ENCODE measurements around the gene ACP2. TPM values are rescaled to one million over a fixed set of nuclear protein-coding genes. Genes with fewer than 3 reads are reported as not detected.
A peak's percentile ranks its signal among the peaks of the same experiment; 100 is the strongest.

Gene ACP2
- total RNA-seq, 1 experiment from 2014 or later: 18.7 TPM

GRCh38 chr11:47244448-47245350 is 3.9 kb downstream of the ACP2 start (continued):
- no peak for TF ChIP-seq CREB1 (CRISPR knock-in tag; IDR thresholded peaks at IDR 0.05)
- no peak for TF ChIP-seq SMAD4 (CRISPR knock-in tag; IDR thresholded peaks at IDR 0.05)
- no peak for TF ChIP-seq TEAD1 (CRISPR knock-in tag; IDR thresholded peaks at IDR 0.05)
- no peak for TF ChIP-seq GABPB1 (CRISPR knock-in tag; IDR thresholded peaks at IDR 0.05)

- no peaks in the 10 kb centered on the region for H3K9me3 Mint-ChIP-seq
- no peak for DNase-seq (ENCODE audit: low spot score)
- ChIA-PET POLR2A (interaction anchor here (2.2 kb wide), 1 partner anchor 29 kb away, joined by 8 read pairs; the partner anchor contains the start of gene DDB2), CTCF (interaction anchor here (1.0 to 1.5 kb wide), 3 partner anchors 14 to 111 kb away, joined by 3 to 5 read pairs (median 3); partner anchors contain the start of gene NR1H3)
- no peaks in the 10 kb centered on the region for H3K27me3 Mint-ChIP-seq (ENCODE audit: low read depth)
- TF ChIP-seq ZNF671 (CRISPR knock-in tag; IDR thresholded peaks at IDR 0.05) (no peak), GABPB1 (CRISPR knock-in tag; IDR thresholded peaks at IDR 0.05) (peak; percentile 63)
- no peak for ATAC-seq
- 0 out of 2 replicates have a peak overlapping the region, but pooled peaks have one; percentile 68 for H3K27ac Mint-ChIP-seq
- peaks cover 4% of the 10 kb centered on the region for H3K4me1 Mint-ChIP-seq
- no peak overlapping the region for H3K4me3 Mint-ChIP-seq
- peaks cover 36% of the 10 kb centered on the region for H3K36me3 Mint-ChIP-seq
These were observed 5.2 kb downstream of the ACP2 start for GRCh38 chr11:47243454-47243853.

GRCh38 chr11:47242596-47243192 is 5.9 kb downstream of the ACP2 start:
- Mint-ChIP-seq H3K4me1 (no peaks in the 10 kb centered on the region), H3K36me3 (peaks cover 42% of the 10 kb centered on the region), H3K4me3 (no peak overlapping the region), H3K27me3 (ENCODE audit: low read depth) (no peaks in the 10 kb centered on the region), H3K27ac (no peak overlapping the region), H3K9me3 (no peaks in the 10 kb centered on the region)
- POLR2A ChIA-PET: interaction anchor here (2.2 kb wide), 1 partner anchor 28 kb away, joined by 8 read pairs; the partner anchor contains the start of gene DDB2
- no peak for ATAC-seq
- DNase-seq (ENCODE audit: low spot score): no peak
- TF ChIP-seq ELF4 (CRISPR knock-in tag; IDR thresholded peaks at IDR 0.05; ENCODE audit: low read depth): no peak
- CTCF ChIA-PET: interaction anchor here (0.5 to 2.0 kb wide), 5 partner anchors 9 to 238 kb away, joined by 3 to 12 read pairs (median 3); partner anchors contain the start of gene NR1H3

- DNase-seq (ENCODE audit: low spot score) (no peak), ATAC-seq (no peak)
- Mint-ChIP-seq H3K27ac (no peak overlapping the region), H3K9me3 (no peaks in the 10 kb centered on the region), H3K4me1 (no peaks in the 10 kb centered on the region; the same call in 1 of the 2 replicates), H3K4me3 (no peak overlapping the region), H3K36me3 (peaks cover 47% of the 10 kb centered on the region), H3K27me3 (ENCODE audit: low read depth) (no peaks in the 10 kb centered on the region)
- ChIA-PET CTCF (interaction anchor here (0.5 to 2.0 kb wide), 7 partner anchors 8 to 239 kb away, joined by 3 to 12 read pairs (median 4); partner anchors contain the start of gene NR1H3), POLR2A (interaction anchor here (0.7 to 2.2 kb wide), 3 partner anchors 9 to 27 kb away, joined by 3 to 8 read pairs (median 5); partner anchors contain the start of genes DDB2 and NR1H3)
- TF ChIP-seq ZBTB21 (CRISPR knock-in tag; IDR thresholded peaks at IDR 0.05; ENCODE audit: borderline replicate concordance) (no peak), ZNF532 (CRISPR knock-in tag; IDR thresholded peaks at IDR 0.05; ENCODE audit: borderline replicate concordance) (no peak), HMGA2 (CRISPR knock-in tag; IDR thresholded peaks at IDR 0.05) (no peak), CDX4 (CRISPR knock-in tag; IDR thresholded peaks at IDR 0.05; ENCODE audit: borderline replicate concordance) (no peak), RELA (CRISPR knock-in tag; IDR thresholded peaks at IDR 0.05; ENCODE audit: borderline replicate concordance) (no peak), RORB (CRISPR knock-in tag; IDR thresholded peaks at IDR 0.05) (no peak), TEAD4 (CRISPR knock-in tag; IDR thresholded peaks at IDR 0.05) (no peak), MLX (CRISPR knock-in tag; IDR thresholded peaks at IDR 0.05) (no peak), ZNF138 (CRISPR knock-in tag; conservative IDR thresholded peaks at IDR 0.05) (no peak), ZNF263 (CRISPR knock-in tag; IDR thresholded peaks at IDR 0.05; ENCODE audit: low read depth) (no peak), ERG (CRISPR knock-in tag; IDR thresholded peaks at IDR 0.05) (no peak), NFE2L1 (CRISPR knock-in tag; IDR thresholded peaks at IDR 0.05) (no peak), CREB1 (CRISPR knock-in tag; IDR thresholded peaks at IDR 0.05) (no peak), IRF2 (CRISPR knock-in tag; IDR thresholded peaks at IDR 0.05; ENCODE audit: borderline replicate concordance, low read depth) (no peak), FOXJ3 (CRISPR knock-in tag; IDR thresholded peaks at IDR 0.05; ENCODE audit: borderline replicate concordance) (no peak), MXD4 (CRISPR knock-in tag; IDR thresholded peaks at IDR 0.05; ENCODE audit: borderline replicate concordance) (no peak), JUN (CRISPR knock-in tag; IDR thresholded peaks at IDR 0.05) (no peak)
These were observed 6.7 kb downstream of the ACP2 start for GRCh38 chr11:47241841-47242301.
